Omental fat pad (tissue), 4 donors: ENCODE measurements around the gene IL9. TPM values are rescaled to one million over a fixed set of nuclear protein-coding genes. Genes with fewer than 3 reads are reported as not detected.

ENCODE experiments used
- ATAC-seq: fragments of 150-250 bp; one replicate; pipeline ENCODE4 v1.9.1; 2016; ENCODE audit warnings: mild to moderate bottlenecking, moderate library complexity; ENCODE audit not compliant: low FRiP score
- DNase-seq: peaks from one replicate; pipeline ENCODE4 v3.0.0-alpha.2; 2019; ENCODE audit warnings: low spot score
- total RNA-seq, 4 donors: library from RNA; depleted of rRNA; stranded (reverse); fragments of >200 nt; gene quantifications; one replicate each; pipeline ENCODE4 v1.1.0, GENCODE V29; 2016
- TF ChIP-seq, protein P1 (sequence below), 3 donors: fragments of 450-650 bp; IDR thresholded peaks; one replicate each; pipeline ENCODE4 v1.5.1; 2016 to 2017; ENCODE audit warnings: antibody characterized with exemption in 3 of 3, mild to moderate bottlenecking in 3 of 3, moderate library complexity in 2 of 3

Gene IL9
- total RNA-seq, 4 donors from 2014 or later = not detected

DNA sequence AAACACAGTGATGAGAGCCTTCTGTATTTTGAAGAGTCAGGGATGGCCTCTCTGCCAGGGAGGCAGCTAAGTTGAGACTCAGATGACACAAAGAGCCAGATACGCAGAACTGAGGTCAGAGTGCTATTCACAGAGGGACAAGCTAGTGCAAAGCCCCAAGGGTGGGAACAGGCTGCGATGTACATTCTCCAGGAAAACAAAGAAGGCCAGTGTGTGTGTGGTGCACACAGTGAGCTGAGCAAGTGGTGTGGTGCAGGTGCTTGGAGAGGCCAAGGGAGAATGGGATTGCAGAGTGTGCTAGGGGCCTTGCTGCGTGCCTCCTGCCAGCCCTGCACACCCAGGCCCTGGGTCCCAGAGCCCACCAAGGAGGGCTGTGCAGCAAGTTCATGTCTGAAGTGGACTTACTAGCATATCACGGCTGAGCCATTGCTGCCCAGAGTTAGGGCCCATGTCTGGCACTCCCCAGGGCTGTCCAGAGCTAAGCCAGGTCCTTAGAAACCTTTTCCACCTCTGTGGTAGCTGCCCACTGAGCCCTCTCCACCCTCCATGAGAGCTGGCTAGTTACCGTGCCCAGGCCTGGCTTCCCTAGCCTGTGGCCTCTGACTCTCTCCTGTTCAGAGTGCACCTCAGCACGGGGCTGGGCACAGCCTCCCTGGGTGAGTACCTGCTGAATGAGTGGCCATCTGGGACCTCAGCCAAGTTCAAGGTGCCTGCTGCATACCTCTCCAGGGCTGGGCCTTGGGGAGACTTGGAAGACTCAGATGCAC lies 51.9 kb downstream of the IL9 start:
- DNase-seq = no peak
- ATAC-seq = no peak
- TF ChIP-seq, protein P1, sequence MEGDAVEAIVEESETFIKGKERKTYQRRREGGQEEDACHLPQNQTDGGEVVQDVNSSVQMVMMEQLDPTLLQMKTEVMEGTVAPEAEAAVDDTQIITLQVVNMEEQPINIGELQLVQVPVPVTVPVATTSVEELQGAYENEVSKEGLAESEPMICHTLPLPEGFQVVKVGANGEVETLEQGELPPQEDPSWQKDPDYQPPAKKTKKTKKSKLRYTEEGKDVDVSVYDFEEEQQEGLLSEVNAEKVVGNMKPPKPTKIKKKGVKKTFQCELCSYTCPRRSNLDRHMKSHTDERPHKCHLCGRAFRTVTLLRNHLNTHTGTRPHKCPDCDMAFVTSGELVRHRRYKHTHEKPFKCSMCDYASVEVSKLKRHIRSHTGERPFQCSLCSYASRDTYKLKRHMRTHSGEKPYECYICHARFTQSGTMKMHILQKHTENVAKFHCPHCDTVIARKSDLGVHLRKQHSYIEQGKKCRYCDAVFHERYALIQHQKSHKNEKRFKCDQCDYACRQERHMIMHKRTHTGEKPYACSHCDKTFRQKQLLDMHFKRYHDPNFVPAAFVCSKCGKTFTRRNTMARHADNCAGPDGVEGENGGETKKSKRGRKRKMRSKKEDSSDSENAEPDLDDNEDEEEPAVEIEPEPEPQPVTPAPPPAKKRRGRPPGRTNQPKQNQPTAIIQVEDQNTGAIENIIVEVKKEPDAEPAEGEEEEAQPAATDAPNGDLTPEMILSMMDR (IDR thresholded peaks at IDR 0.05) = no peak

DNA sequence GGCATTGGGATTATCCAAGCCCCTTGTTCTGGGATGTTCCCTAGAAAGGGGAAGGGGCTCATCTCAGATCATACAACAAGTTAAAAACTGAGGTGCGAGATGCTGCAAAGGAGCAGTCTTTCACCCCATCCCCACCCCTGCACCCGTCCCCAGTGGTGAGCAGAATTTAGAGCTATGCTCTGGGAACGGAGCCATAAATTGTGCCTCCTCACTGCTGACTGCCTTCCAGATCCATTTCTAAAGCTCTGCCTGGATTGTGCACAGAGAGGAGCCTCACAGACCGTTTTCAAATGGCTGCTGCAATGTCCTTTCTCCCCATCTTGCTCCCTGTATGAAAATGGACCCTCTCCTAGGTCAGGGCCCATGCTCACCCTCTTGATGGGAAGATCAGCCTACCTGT lies 52.9 kb downstream of the IL9 start:
- no peak for ATAC-seq
- TF ChIP-seq, protein P1 (IDR thresholded peaks at IDR 0.05) = no peak
- no peak for DNase-seq

Other genes with a start within 250 kb of the IL9 start
- under 1 TPM in 1 of 4 donors, not detected in 3; 0.32 TPM for gene SLC25A48, start 61.2 kb downstream of the IL9 start, total RNA-seq
- not detected for gene LECT2, start 59.1 kb upstream of the IL9 start, total RNA-seq
- 100 to 1,000 TPM; 117 to 338 (median 180) TPM for gene TGFBI, start 133.1 kb upstream of the IL9 start, total RNA-seq
- 10 to 100 TPM; 36.9 to 64.9 (median 43.1) TPM for gene SMAD5, start 237.0 kb upstream of the IL9 start, total RNA-seq